GM18861 (cell line): ENCODE data around the gene GFI1.
"Not testable (repeated sequence)": the region's sequence is repeated elsewhere in the genome, so short reads cannot be mapped to it uniquely, and the experiment has no call there.

Source experiments
- ATAC-seq: cut with Tn5 transposase; IDR thresholded peaks from one replicate; pipeline ENCODE4 v1.9.1; 2021; ENCODE audit not compliant: unreplicated experiment

The GFI1 gene

GRCh38 chr1:92486251-92487077, at the start of gene GFI1:
Gene GFI1, minus strand, starts transcription at chr1:92486925. Its CDS starts 3,438 bp downstream, at chr1:92483487.
- peak; percentile 35 for ATAC-seq

- ATAC-seq = not testable (repeated sequence)
These were observed 45.6 kb upstream of the GFI1 start for GRCh38 chr1:92532371-92532770.

GRCh38 chr1:92531939-92532338, 45.2 kb upstream of the GFI1 start:
- ATAC-seq = not testable (repeated sequence)

- no peak for ATAC-seq
These were observed 40.9 kb upstream of the GFI1 start for GRCh38 chr1:92527670-92528069.

DNA sequence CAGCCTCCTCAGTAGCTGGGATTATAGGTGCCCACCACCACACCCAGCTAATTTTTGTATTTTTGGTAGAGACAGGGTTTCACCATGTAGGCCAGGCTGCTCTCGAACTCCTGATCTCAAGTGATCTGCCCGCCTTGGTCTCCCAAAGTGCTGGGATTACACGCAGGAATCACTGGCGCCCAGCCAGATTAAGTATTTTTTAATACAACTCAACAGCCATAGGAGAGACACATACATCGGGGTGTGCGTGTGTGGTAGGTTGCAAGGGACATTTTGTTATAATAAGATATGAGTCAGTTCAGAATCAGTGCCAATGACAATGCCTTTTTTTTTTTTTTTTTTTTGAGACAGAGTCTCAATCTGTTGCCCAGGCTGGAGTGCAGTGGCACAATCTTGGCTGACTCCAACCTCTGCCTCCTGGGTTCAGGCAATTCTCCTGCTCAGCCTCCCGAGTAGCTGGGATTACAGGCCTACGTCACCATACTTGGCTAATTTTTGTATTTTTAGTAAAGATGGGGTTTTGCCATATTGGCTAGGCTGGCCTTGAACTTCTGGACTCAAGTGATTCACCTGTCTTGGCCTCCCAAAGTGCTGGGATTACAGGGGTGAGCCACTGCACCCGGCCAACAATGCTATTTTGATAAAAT, 38.3 kb upstream of the GFI1 start:
- ATAC-seq = not testable (repeated sequence)

- ATAC-seq = no peak
These were observed 32.3 kb upstream of the GFI1 start for GRCh38 chr1:92519043-92519442.

DNA sequence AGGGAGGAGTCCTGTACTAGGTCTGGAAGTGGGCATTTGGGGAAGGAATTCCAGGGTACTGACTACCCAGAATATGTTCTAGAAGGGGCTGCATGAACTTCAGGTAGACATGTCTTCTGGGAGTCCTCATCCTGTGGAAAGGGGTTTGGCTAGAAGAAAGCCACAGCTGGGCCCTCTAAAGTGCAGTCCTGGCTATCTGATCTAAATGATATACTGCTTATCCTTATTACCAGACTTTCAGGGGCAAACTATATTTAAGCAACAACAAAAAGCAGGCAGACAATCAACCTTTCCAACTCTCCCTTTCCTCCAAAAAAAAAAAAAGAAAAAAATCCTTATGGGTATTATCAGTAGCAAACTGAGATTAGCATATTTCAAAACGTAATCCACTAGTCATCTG, 29.8 kb upstream of the GFI1 start:
- ATAC-seq = no peak

DNA sequence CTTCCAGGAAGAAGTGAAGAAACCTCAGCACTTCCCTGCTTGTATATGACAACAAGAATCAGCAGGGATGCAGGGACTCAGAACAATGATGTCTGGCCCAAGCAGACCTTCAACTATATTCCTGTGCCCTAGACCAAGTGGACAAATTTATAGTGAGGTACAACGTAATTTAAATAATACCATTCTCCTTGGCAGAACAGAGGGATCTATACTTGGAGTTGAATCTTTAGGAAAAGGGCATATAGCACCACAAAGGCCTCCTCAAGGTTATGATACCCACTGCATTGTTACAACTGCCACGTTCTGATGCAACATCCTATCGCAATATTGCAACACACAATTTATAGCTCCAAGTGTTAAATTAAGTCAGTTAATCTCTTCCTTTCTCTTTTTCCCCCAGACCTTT, 29.1 kb upstream of the GFI1 start:
- ATAC-seq = no peak

- peak; percentile 89 for ATAC-seq
These were observed 24.8 kb upstream of the GFI1 start for GRCh38 chr1:92511541-92511940.

DNA sequence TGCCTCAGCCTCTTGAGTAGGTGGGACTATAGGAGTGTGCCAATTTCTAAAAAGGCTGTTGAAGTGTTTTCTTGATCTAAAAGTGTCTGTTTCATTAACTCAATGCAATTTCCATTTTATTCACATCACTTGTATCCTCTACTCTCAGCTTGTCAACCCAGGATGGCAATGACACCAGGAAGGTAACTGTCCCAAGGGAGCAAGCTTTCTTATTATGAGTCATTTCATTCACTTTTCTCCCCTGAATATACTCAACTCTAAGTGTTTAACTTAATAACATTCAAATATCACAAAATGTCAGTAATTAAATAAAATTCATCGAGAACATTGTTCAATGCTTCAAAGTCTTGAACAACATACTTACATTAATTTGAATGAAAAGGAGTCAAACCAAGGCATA, 22.9 kb upstream of the GFI1 start:
- no peak for ATAC-seq

GRCh38 chr1:92505015-92505692, 18.4 kb upstream of the GFI1 start:
- ATAC-seq = no peak

GRCh38 chr1:92504291-92505014, 17.7 kb upstream of the GFI1 start:
- no peak for ATAC-seq

DNA sequence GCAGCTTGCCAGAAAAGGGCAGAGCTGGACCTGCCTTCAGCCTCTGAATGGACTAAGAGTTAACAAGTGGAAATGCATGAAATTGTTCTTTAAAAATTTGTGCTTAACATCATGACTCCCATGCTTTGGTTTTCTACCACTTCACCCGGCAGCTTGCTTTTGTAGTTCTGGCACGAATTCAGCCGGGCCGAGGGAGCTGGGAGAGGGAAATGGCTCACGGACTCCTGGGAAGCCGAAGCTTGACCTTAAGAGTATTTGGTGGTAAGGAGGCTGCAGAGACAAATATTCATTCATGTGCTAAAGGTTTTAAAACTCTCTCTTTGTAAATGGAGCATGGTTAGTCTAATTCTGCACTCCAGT, 17.2 kb upstream of the GFI1 start:
- ATAC-seq = no peak

DNA sequence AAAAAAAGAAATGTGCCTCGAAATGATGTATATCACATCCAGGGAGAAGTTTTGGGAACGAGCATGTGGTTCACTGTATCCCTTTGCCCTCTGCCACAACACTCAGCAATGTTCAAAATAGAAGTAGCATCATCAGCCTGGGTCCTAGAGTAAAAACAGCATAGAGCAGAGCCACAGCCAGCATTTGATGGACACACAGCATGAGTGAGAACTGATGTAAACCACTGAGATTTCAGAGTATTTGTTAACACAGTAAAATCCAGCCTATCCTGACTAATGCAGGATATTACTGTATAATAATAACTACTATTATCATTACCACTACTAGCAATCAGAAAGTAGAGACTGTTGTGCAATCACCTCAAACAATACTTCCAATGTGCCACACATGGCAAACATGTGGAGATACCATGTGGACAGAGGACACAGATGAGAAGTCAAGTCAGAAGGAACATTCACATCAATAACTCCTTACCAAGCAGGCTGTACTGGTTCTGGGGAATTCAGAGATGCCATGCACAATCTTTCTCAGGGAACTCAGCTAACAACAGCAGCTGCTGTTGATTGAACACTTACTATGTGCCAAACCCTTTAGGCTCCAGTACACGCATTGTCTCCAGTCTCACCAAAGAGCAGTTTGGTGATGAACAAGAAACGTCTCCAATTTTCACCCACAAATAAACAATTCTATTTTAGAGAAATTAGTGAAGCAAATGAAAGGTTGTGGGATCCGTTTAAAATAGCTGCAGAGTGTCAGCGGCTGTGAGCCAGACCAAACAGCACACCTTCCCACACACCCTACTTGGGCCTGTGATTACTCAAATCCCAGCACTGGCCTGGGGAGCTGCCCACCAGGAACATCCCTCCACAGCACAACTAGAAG, 16.6 kb upstream of the GFI1 start:
- no peak for ATAC-seq

DNA sequence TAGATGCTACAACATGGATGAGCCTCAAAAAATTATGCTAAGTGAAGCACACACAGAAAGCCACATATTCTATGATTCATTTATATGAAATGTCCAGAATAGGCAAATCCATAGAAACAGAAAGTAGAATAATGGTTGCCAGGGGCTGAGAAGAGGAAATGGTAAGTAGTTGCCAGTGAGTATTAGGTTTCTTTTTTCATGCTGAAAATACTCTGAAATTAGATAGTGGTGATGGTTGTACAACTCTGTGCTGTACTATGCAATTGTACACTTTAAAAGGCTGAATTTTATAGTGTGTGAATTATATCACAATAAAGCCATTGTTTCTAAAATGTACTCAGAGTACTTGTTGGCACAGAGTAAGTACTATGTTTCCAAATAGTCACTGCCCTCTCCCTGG, 15.5 kb upstream of the GFI1 start:
- ATAC-seq = peak; percentile 75

DNA sequence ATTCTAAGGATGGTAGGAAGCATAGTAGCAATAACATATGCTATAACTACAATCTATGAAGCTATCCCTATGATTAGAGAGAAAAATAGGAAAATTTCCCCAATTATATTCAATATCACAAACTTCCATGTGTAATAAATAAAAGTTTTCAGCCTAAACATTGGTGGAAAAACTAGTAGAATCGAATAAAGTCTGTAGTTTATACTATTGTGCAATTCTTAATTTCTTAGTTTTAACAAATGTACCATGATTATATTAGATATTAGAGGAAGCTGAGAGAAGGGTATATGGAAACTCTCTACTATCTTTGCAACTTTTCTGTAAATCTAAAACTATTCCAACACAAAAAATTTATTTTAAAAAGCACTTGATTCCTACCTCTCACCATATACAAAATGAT, 13.8 kb upstream of the GFI1 start:
- ATAC-seq = no peak

DNA sequence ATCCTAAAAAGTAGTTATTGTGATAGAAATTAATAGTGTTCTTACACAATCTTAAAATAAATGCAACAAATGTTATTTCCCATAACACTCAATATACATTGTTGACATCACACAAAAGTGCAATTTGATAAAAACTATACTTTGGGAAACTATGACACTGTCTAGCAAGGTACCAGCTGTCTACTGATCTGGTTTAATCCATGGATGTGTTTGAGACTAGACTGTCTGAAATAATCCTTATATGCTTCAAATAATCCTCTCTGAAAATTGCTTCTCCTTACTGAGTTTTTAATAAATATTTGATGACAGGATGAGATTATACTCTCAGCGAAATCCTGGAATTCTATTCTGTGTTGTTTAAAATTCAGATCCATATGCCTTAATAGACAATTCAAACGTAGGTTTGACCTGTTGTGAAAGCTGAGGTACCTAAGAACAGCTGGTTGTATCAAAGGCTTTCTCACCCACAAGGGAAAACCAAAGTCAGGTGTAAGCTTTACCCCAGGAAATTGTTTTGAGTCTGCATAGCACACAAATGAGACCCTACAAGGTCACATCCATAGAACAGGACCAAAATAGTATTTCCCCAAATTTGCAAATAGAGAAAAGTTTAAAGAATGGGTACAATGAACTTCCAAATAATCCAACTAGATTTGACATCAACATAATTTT, 8.8 kb upstream of the GFI1 start:
- no peak for ATAC-seq

GRCh38 chr1:92494485-92495141, 7.9 kb upstream of the GFI1 start:
- ATAC-seq = no peak

- ATAC-seq = no peak
These were observed 6.4 kb upstream of the GFI1 start for GRCh38 chr1:92493139-92493538.
